RWPE1 (cell line): Measurements from ENCODE around the gene SNRPA.
"Not testable (repeated sequence)": the region's sequence is repeated elsewhere in the genome, so short reads cannot be mapped to it uniquely, and the experiment has no call there.

ENCODE experiments used
- CTCF ChIA-PET: fragments of 350-600 bp; sonication (Branson Sonifier 250); formaldehyde crosslinking; extraction: SDS; loops from one replicate; lab custom pipeline; 2021; lab: Yijun Ruan, JAX
- POLR2A ChIA-PET: fragments of 400-600 bp; formaldehyde crosslinking; extraction: SDS; loops from one replicate; lab custom pipeline; 2020; ENCODE audit warnings: antibody characterized with exemption; ENCODE audit not compliant: low non-redundant PET; lab: Yijun Ruan, JAX
- DNase-seq: peaks from one replicate; pipeline ENCODE4 v3.0.0; 2012; ENCODE audit warnings: low spot score
- H3K27ac ChIP-seq: fragments of 450-650 bp; 2 replicates; pipeline ENCODE4 v1.5.1; 2017
- TF ChIP-seq, protein P1 (sequence below): fragments of 450-650 bp; conservative IDR thresholded peaks from 2 replicates; pipeline ENCODE4 v1.5.1; 2017; ENCODE audit warnings: low read depth, mild to moderate bottlenecking

The SNRPA gene

DNA sequence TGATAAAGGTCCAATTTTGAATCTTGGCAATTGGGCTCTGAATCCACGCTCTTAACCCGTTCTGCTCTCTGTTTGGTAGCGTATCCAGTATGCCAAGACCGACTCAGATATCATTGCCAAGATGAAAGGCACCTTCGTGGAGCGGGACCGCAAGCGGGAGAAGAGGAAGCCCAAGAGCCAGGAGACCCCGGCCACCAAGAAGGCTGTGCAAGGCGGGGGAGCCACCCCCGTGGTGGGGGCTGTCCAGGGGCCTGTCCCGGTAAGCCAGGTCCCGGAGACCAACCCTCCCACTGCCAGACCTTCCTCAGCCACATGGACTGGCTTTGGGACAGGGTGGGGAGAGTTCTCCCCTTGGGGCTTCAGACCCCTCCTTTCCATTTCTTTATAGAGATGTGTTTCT is 8.3 kb downstream of the SNRPA start:
- no peak for DNase-seq
- CTCF ChIA-PET = no interaction called here
- peak overlapping the region; percentile 32; the same call in 1 of the 2 replicates for H3K27ac ChIP-seq
- TF ChIP-seq, protein P1, sequence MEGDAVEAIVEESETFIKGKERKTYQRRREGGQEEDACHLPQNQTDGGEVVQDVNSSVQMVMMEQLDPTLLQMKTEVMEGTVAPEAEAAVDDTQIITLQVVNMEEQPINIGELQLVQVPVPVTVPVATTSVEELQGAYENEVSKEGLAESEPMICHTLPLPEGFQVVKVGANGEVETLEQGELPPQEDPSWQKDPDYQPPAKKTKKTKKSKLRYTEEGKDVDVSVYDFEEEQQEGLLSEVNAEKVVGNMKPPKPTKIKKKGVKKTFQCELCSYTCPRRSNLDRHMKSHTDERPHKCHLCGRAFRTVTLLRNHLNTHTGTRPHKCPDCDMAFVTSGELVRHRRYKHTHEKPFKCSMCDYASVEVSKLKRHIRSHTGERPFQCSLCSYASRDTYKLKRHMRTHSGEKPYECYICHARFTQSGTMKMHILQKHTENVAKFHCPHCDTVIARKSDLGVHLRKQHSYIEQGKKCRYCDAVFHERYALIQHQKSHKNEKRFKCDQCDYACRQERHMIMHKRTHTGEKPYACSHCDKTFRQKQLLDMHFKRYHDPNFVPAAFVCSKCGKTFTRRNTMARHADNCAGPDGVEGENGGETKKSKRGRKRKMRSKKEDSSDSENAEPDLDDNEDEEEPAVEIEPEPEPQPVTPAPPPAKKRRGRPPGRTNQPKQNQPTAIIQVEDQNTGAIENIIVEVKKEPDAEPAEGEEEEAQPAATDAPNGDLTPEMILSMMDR = no peak
- POLR2A ChIA-PET = no interaction called here

DNA sequence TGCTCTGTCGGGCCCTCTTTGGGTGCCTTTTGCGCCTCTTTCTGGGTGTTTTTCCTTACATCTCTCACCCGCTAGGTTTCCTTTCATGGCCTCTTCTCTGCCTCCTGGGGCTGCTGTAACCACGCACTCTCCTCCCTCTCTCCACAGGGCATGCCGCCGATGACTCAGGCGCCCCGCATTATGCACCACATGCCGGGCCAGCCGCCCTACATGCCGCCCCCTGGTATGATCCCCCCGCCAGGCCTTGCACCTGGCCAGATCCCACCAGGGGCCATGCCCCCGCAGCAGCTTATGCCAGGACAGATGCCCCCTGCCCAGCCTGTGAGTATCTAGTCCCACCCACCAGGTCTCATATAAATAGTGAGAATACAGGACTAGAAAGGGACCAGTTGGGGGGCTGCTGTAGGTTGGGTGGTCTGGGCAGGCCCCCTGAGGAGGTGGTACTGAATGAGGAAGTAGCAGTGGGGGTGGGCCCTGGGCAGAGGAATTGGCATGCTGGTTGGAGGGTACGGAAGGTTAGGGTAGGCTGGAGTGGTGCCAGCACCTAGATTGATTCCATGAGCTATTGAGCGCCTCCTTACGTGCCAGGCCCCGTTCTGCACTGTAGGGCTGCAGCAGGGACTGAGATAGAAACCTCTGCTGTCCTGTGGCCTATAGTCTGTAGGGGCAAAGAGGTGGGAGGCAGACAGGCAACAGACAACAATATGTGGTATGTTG is 11.9 kb downstream of the SNRPA start:
- H3K27ac ChIP-seq = peak overlapping the region; percentile 22
- POLR2A ChIA-PET = no interaction called here
- CTCF ChIA-PET = interaction anchor here (0.6 kb wide), 1 partner anchor 44 kb away, joined by 3 read pairs; no protein-coding TSS in a partner anchor
- no peak for DNase-seq
- TF ChIP-seq, protein P1 = no peak

DNA sequence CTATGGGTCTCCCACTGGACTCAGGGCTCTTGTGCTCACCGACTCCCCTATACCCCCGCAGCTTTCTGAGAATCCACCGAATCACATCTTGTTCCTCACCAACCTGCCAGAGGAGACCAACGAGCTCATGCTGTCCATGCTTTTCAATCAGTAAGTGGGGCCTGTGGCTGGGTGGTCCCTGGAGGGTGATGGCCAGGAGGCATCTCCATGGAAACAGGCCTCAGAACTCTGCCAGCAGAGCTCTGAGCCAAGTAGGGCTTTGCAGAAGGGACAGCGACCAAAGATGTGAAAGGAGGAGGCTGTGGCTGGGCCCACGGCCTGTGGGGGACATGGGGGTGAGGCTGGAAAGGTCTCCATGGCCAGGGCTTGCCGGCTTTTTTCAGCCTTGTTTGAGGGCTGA is 12.5 kb downstream of the SNRPA start:
- TF ChIP-seq, protein P1 = no peak
- H3K27ac ChIP-seq = peak overlapping the region; percentile 22; the same call in 1 of the 2 replicates
- no peak for DNase-seq
- CTCF ChIA-PET = interaction anchor here (0.5 to 0.6 kb wide), 2 partner anchors 45 to 458 kb away, joined by 3 read pairs; no protein-coding TSS in a partner anchor
- POLR2A ChIA-PET = no interaction called here

DNA sequence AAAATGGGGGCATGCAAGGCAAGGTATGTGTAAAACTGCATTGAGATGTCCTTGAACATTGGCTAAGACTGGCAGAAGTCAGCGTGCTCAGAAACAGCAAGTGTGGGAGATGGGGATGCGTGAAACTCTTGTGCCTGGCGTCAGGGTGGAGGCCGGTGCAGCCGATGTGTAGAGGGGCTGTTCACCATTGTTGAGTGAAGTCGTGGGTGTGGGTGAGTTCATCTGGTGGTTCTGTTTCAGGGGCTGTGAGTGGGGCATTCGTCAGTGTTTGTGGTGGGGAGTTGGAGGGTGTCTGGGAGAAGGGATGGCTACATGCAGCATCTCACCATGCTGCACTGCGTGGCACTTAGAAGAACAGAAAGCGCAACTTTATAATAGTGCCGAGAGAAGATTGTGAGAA is 13.0 kb downstream of the SNRPA start:
- CTCF ChIA-PET = interaction anchor here (0.5 kb wide), 1 partner anchor 458 kb away, joined by 3 read pairs; no protein-coding TSS in a partner anchor
- POLR2A ChIA-PET = no interaction called here

DNA sequence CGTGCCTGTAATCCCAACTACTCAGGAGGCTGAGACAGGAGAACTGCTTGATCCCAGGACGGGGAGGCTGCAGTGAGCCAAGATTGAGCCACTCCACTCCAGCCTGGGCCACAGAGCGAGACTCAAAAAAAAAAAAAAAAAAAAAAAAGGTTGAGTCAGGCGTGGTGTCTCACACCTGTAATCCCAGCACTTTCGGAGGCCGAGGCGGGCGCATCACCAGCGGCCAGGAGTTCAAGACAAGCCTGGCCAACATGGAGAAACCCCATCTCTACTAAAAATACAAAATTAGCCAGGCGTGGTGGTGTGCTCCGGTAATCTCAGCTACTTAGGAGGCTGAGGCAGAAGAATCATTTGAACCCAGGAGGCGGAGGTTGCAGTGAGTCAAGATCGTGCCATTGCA is 15.4 kb downstream of the SNRPA start:
- POLR2A ChIA-PET, CTCF ChIA-PET, DNase-seq: not testable (repeated sequence)
- H3K27ac ChIP-seq = peak overlapping the region; percentile 38

More for the DNA sequence above, 13.0 kb downstream of the SNRPA start:
- DNase-seq = no peak
- TF ChIP-seq, protein P1 = no peak
- 0 out of 2 replicates have a peak overlapping the region, but pooled peaks have one; percentile 22 for H3K27ac ChIP-seq

DNA sequence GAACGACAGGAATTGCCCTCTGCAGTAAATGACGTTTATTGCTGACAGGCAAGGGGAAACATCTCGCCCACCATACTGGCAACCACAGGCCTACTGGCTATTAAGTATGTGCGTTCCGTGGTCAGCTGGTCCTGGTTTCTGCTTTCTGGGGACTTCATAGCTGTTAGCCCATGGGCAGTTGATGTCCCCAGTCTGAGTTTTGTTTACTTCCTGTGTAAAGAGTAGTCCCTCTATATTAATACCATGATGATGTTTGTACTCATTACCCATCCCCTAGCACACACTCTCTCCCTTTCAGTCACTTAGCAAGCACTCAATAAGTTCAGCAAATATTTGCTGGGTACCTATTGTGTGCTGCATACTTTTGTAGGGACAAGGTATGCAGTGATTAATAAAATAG is 17.9 kb downstream of the SNRPA start:
- H3K27ac ChIP-seq = peak overlapping the region; percentile 21
- POLR2A ChIA-PET = no interaction called here
- TF ChIP-seq, protein P1 = no peak
- DNase-seq = no peak
- CTCF ChIA-PET = no interaction called here

DNA sequence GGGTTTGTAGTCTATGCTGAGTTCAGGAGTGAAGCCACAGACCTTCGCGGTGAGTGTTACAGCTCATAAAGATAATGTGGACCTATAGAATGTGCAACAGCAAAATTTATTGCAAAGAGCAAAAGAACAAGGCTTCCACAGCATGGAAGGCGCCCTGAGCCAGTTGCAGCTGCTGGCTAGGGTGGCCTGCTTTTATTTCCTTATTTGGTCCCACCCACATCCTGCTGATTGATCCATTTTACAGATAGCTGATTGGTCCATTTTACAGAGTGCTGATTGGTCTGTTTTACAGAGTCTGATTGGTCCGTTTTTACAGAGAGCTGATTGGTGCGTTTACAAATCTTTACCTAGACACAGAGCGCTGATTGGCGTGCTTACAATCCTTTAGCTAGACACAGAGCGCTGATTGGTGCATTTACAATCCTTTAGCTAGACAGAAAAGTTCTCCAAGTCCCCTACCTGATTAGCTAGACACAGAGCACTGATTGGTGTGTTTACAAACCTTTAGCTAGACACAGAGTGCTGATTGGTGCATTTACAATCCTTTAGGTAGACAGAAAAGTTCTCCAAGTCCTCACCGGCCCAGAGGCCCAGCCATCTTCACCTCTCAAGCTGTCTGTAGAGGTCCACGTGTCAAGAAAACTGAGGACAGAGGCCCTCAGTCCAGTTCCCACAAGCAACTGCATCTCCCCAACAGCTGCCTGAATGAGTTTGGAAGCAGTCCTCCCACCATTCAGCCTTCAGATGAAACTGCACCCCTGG is 20.3 kb downstream of the SNRPA start:
- DNase-seq, POLR2A ChIA-PET, H3K27ac ChIP-seq: not testable (repeated sequence)
- CTCF ChIA-PET = interaction anchor here (0.6 to 0.9 kb wide), 2 partner anchors 140 to 1335 kb away, joined by 5 to 6 read pairs; no protein-coding TSS in a partner anchor
